ENCODE results near the gene CRACR2A.

GRCh38 chr12:3574986-3575385, 177.9 kb downstream of the CRACR2A start:
- no peak for TF ChIP-seq CTCF (conservative IDR thresholded peaks at IDR 0.05 in 1 of 2, IDR thresholded peaks at IDR 0.05 in 1 of 2; ENCODE audit: extremely low read depth in 1 of 2, insufficient read depth in 1 of 2, low read depth in 1 of 2, low read length in 2 of 2)
- TF ChIP-seq EZH2 (IDR thresholded peaks at IDR 0.05; ENCODE audit: borderline replicate concordance, low read length), result no peak

Measured in mammary epithelial cell (primary cell).